Right ventricle myocardium inferior (tissue), 1 donor: ENCODE data around the gene ABCG1. TPM values are rescaled to one million over a fixed set of nuclear protein-coding genes. Genes with fewer than 3 reads are reported as not detected.

Experiments used
- ATAC-seq: fragments of 200-7000 bp; cut with Tn5 transposase; one replicate; pipeline ENCODE4 v1.9.1; 2020; ENCODE audit warnings: mild to moderate bottlenecking, moderate library complexity
- DNase-seq: peaks from one replicate; pipeline ENCODE4 v3.0.0; 2021; ENCODE audit errors: missing footprints
- intact Hi-C: fragments of 100-400 bp; cut with DNase I; formaldehyde crosslinking; loops from one replicate; pipeline ENCODE4 v1.11.0; 2022
- total RNA-seq: library from RNA; stranded (reverse); fragmentation: NEBNext Ultra II Directional; extraction: Animal tissue kit (Norgen Biotek cat#: 25700); gene quantifications from one replicate; pipeline ENCODE4 v1.2.1, GENCODE V29; 2021
- donor health status: DM: no; HTN: yes; CAD: no; lungs with severe emphysema.

The ABCG1 gene
- total RNA-seq, 1 donor from 2014 or later = 9.0 TPM

GRCh38 chr21:42227909-42228708, 9.2 kb downstream of the ABCG1 start:
- intact Hi-C loops = no loop called here
- ATAC-seq = peak; percentile 97

GRCh38 chr21:42228709-42229220, 9.8 kb downstream of the ABCG1 start:
- intact Hi-C loops = no loop called here
- DNase-seq (no peak), ATAC-seq (no peak)

More at GRCh38 chr21:42227909-42228708, 9.2 kb downstream of the ABCG1 start:
- peak; percentile 96 for DNase-seq

- DNase-seq (no peak), ATAC-seq (no peak)
- intact Hi-C loops = loop anchor here (10.0 kb wide), 1 partner anchor 295 kb away; no protein-coding TSS in a partner anchor
These were observed 10.7 kb downstream of the ABCG1 start for GRCh38 chr21:42229676-42230075.

- no peak for ATAC-seq
- DNase-seq = no peak
- intact Hi-C loops = loop anchor here (10.0 kb wide), 1 partner anchor 295 kb away; no protein-coding TSS in a partner anchor
These were observed 11.2 kb downstream of the ABCG1 start for GRCh38 chr21:42230178-42230577.

- intact Hi-C loops = loop anchor here (10.0 kb wide), 1 partner anchor 294 kb away; no protein-coding TSS in a partner anchor
- ATAC-seq (no peak), DNase-seq (no peak)
These were observed 11.7 kb downstream of the ABCG1 start for GRCh38 chr21:42230636-42231035.

GRCh38 chr21:42231756-42232155, 12.8 kb downstream of the ABCG1 start:
- ATAC-seq (no peak), DNase-seq (no peak)
- intact Hi-C loops = loop anchor here (10.0 kb wide), 1 partner anchor 293 kb away; no protein-coding TSS in a partner anchor

GRCh38 chr21:42232176-42232825, 13.4 kb downstream of the ABCG1 start:
- ATAC-seq (no peak), DNase-seq (no peak)
- intact Hi-C loops = loop anchor here (10.0 kb wide), 1 partner anchor 292 kb away; no protein-coding TSS in a partner anchor

GRCh38 chr21:42233067-42233961, 14.4 kb downstream of the ABCG1 start:
- intact Hi-C loops = loop anchor here (1.0 to 10.0 kb wide), 2 partner anchors 13 to 291 kb away; no protein-coding TSS in a partner anchor
- ATAC-seq = peak; percentile 89
- DNase-seq = peak; percentile 86

GRCh38 chr21:42234041-42234440, 15.1 kb downstream of the ABCG1 start:
- no peak for DNase-seq
- intact Hi-C loops = loop anchor here (10.0 kb wide), 1 partner anchor 291 kb away; no protein-coding TSS in a partner anchor
- ATAC-seq = no peak

- peak; percentile 66 for ATAC-seq
- DNase-seq = peak; percentile 90
- intact Hi-C loops = loop anchor here (5.0 to 10.0 kb wide), 2 partner anchors 62 to 290 kb away; no protein-coding TSS in a partner anchor
These were observed 15.7 kb downstream of the ABCG1 start for GRCh38 chr21:42234464-42235241.

- ATAC-seq = no peak
- intact Hi-C loops = loop anchor here (5.0 to 10.0 kb wide), 2 partner anchors 63 to 289 kb away; no protein-coding TSS in a partner anchor
- DNase-seq = no peak
These were observed 16.7 kb downstream of the ABCG1 start for GRCh38 chr21:42235593-42235992.

GRCh38 chr21:42236014-42236413, 17.1 kb downstream of the ABCG1 start:
- intact Hi-C loops = loop anchor here (5.0 to 10.0 kb wide), 2 partner anchors 64 to 289 kb away; no protein-coding TSS in a partner anchor
- DNase-seq = no peak
- peak; percentile 12 for ATAC-seq

- DNase-seq = no peak
- intact Hi-C loops = loop anchor here (5.0 to 10.0 kb wide), 2 partner anchors 64 to 288 kb away; no protein-coding TSS in a partner anchor
- no peak for ATAC-seq
These were observed 17.8 kb downstream of the ABCG1 start for GRCh38 chr21:42236693-42237092.

- intact Hi-C loops = loop anchor here (5.0 to 10.0 kb wide), 2 partner anchors 65 to 288 kb away; no protein-coding TSS in a partner anchor
- ATAC-seq = no peak
- no peak for DNase-seq
These were observed 18.2 kb downstream of the ABCG1 start for GRCh38 chr21:42237161-42237560.

GRCh38 chr21:42237577-42237976, 18.6 kb downstream of the ABCG1 start:
- no peak for DNase-seq
- intact Hi-C loops = loop anchor here (5.0 to 10.0 kb wide), 2 partner anchors 65 to 287 kb away; no protein-coding TSS in a partner anchor
- no peak for ATAC-seq

- intact Hi-C loops = loop anchor here (5.0 to 10.0 kb wide), 2 partner anchors 66 to 286 kb away; no protein-coding TSS in a partner anchor
- no peak for DNase-seq
- ATAC-seq = no peak
These were observed 19.4 kb downstream of the ABCG1 start for GRCh38 chr21:42238185-42238934.
